H1 (cell line): ENCODE measurements around the gene AKAP7. TPM values are rescaled to one million over a fixed set of nuclear protein-coding genes. Genes with fewer than 3 reads are reported as not detected.
A peak's percentile ranks its signal among the peaks of the same experiment; 100 is the strongest.
"Not testable (repeated sequence)": the region's sequence is repeated elsewhere in the genome, so short reads cannot be mapped to it uniquely, and the experiment has no call there.

Source experiments
- CTCF ChIA-PET: fragments of 300-600 bp; sonication (Branson Sonifier 250); formaldehyde crosslinking; loops from one replicate; lab custom pipeline; 2021; ENCODE audit not compliant: partially characterized antibody; lab: Charles Lee
- POLR2A ChIA-PET: fragments of 300-600 bp; sonication (Branson Sonifier 250); formaldehyde crosslinking; loops from one replicate; lab custom pipeline; 2021; ENCODE audit warnings: inconsistent platforms; ENCODE audit not compliant: partially characterized antibody; lab: Charles Lee
- DNase-seq, 2 experiments: peaks; one replicate each; pipeline versions ENCODE4 v3.0.0 to v3.0.0-alpha.2; 2010 to 2022; ENCODE audit warnings: low spot score in 2 of 2, low read depth in 1 of 2, mixed read lengths in 1 of 2
- FAIRE-seq: peaks from 2 replicates; lab custom pipeline; 2011; peaks lifted over from hg19 to GRCh38; lab: Jason Lieb, UNC
- H2AFZ ChIP-seq: 2 replicates; pipeline ENCODE4 v1.8.1; 2012; ENCODE audit warnings: low read length, inconsistent platforms
- H2AK5ac ChIP-seq: 2 replicates; pipeline ENCODE4 v1.6.1; 2013; ENCODE audit warnings: low read depth, low read length
- H2BK120ac ChIP-seq: replicated peaks from 2 replicates; pipeline ENCODE3; 2013; ENCODE audit warnings: low read depth, low read length, inconsistent platforms
- H2BK12ac ChIP-seq: 2 replicates; pipeline ENCODE4 v1.6.1; 2013; ENCODE audit warnings: low read depth, low read length
- H2BK15ac ChIP-seq: 2 replicates; pipeline ENCODE4 v1.6.1; 2013; ENCODE audit warnings: low read length
- H2BK20ac ChIP-seq: 2 replicates; pipeline ENCODE4 v1.6.1; 2013; ENCODE audit warnings: low read length
- H2BK5ac ChIP-seq: 2 replicates; pipeline ENCODE4 v1.6.1; 2013; ENCODE audit warnings: low read depth, low read length
- H3K14ac ChIP-seq: 2 replicates; pipeline ENCODE4 v1.6.1; 2013; ENCODE audit warnings: inconsistent platforms; ENCODE audit not compliant: insufficient read length
- H3K18ac ChIP-seq: 2 replicates; pipeline ENCODE4 v1.6.1; 2013; ENCODE audit warnings: low read length; ENCODE audit errors: extremely low read depth
- H3K23ac ChIP-seq: 2 replicates; pipeline ENCODE4 v1.6.1; 2013; ENCODE audit warnings: inconsistent platforms; ENCODE audit not compliant: insufficient read length
- H3K23me2 ChIP-seq: 2 replicates; pipeline ENCODE4 v1.6.1; 2013; ENCODE audit warnings: low read depth, low read length
- H3K27ac ChIP-seq: 2 replicates; pipeline ENCODE4 v1.6.1; 2011; ENCODE audit warnings: low read depth, low read length, inconsistent platforms
- H3K27me3 ChIP-seq, 4 experiments: replicated peaks in 1 of 4; 1 replicate in 1 of 4; 2 replicates in 3 of 4; pipeline versions ENCODE4 v1.6.1 to v1.8.1; 2011 to 2013; ENCODE audit warnings: low read length in 3 of 4, mild to moderate bottlenecking in 3 of 4, inconsistent platforms in 2 of 4, mixed read lengths in 2 of 4, moderate library complexity in 1 of 4; ENCODE audit not compliant: control insufficient read depth in 3 of 4, insufficient read depth in 3 of 4; ENCODE audit errors: extremely low read depth in 1 of 4
- H3K36me3 ChIP-seq, 4 experiments: 2 replicates each; pipeline versions ENCODE4 v1.6.1 to v1.8.1; 2011 to 2013; ENCODE audit warnings: mild to moderate bottlenecking in 4 of 4, low read length in 3 of 4, moderate library complexity in 2 of 4, control low read depth in 1 of 4, inconsistent platforms in 1 of 4; ENCODE audit not compliant: insufficient read depth in 4 of 4, control insufficient read depth in 2 of 4
- H3K4ac ChIP-seq: replicated peaks from 2 replicates; pipeline ENCODE3; 2013; ENCODE audit warnings: low read length, low read depth, mixed read lengths, inconsistent platforms; ENCODE audit not compliant: insufficient read length
- H3K4me1 ChIP-seq, 4 experiments: replicated peaks in 1 of 4; 1 replicate in 1 of 4; 2 replicates in 3 of 4; pipeline versions ENCODE4 v1.6.1 to v1.8.1; 2011 to 2013; ENCODE audit warnings: low read length in 3 of 4, inconsistent platforms in 2 of 4, mixed read lengths in 1 of 4; ENCODE audit not compliant: insufficient read depth in 4 of 4, control insufficient read depth in 3 of 4
- H3K4me2 ChIP-seq, 2 experiments: 2 replicates each; pipeline versions ENCODE4 v1.6.1 to v1.8.1; 2011 to 2013; ENCODE audit warnings: low read depth in 2 of 2, low read length in 2 of 2, control low read depth in 1 of 2, inconsistent platforms in 1 of 2, mild to moderate bottlenecking in 1 of 2; ENCODE audit not compliant: insufficient read depth in 1 of 2
- H3K4me3 ChIP-seq, 4 experiments: fragments of 200-600, 300-600 bp in 1 of 4; sonication (generic), shearing (Covaris generic), sonication (Bioruptor Twin) in 1 of 4; 2 replicates each; pipeline versions ENCODE4 v1.5.1 to v1.8.1; 2011 to 2016; ENCODE audit warnings: low read length in 4 of 4, low read depth in 3 of 4, control low read depth in 2 of 4, inconsistent platforms in 2 of 4, mild to moderate bottlenecking in 2 of 4, mixed read lengths in 1 of 4, moderate library complexity in 1 of 4; ENCODE audit not compliant: insufficient read depth in 2 of 4; ENCODE audit errors: extremely low read depth in 1 of 4
- H3K56ac ChIP-seq: replicated peaks from 2 replicates; pipeline ENCODE3; 2013; ENCODE audit warnings: low read depth, mild to moderate bottlenecking, mixed read lengths, low read length, inconsistent platforms; ENCODE audit not compliant: insufficient read length
- H3K79me1 ChIP-seq: 2 replicates; pipeline ENCODE4 v1.6.1; 2013; ENCODE audit warnings: low read depth, low read length, control low read depth
- H3K79me2 ChIP-seq, 2 experiments: 2 replicates each; pipeline versions ENCODE4 v1.6.1 to v1.8.1; 2012 to 2013; ENCODE audit warnings: low read length in 2 of 2, mild to moderate bottlenecking in 2 of 2, inconsistent platforms in 1 of 2; ENCODE audit not compliant: insufficient read depth in 2 of 2, control insufficient read depth in 1 of 2
- H3K9ac ChIP-seq, 4 experiments: replicated peaks in 1 of 4; 1 replicate in 1 of 4; 2 replicates in 3 of 4; pipeline versions ENCODE4 v1.6.1 to v1.8.1; 2011 to 2013; ENCODE audit warnings: low read depth in 3 of 4, low read length in 3 of 4, control low read depth in 2 of 4, mild to moderate bottlenecking in 2 of 4, moderate library complexity in 2 of 4, inconsistent platforms in 1 of 4; ENCODE audit errors: extremely low read depth in 1 of 4
- H3K9me3 ChIP-seq, 2 experiments: 2 replicates each; pipeline versions ENCODE4 v1.6.1 to v1.8.1; 2012 to 2013; ENCODE audit warnings: mild to moderate bottlenecking in 2 of 2, moderate library complexity in 2 of 2, control low read depth in 1 of 2, inconsistent platforms in 1 of 2, low read depth in 1 of 2, low read length in 1 of 2, mixed read lengths in 1 of 2; ENCODE audit not compliant: insufficient read depth in 2 of 2
- H4K20me1 ChIP-seq, 2 experiments: replicated peaks in 1 of 2; 2 replicates each; pipeline versions ENCODE3 to v1.8.1; 2011 to 2013; ENCODE audit warnings: inconsistent platforms in 2 of 2, low read length in 2 of 2, mild to moderate bottlenecking in 1 of 2; ENCODE audit not compliant: insufficient read depth in 2 of 2, control insufficient read depth in 1 of 2
- H4K5ac ChIP-seq: 2 replicates; pipeline ENCODE4 v1.6.1; 2013; ENCODE audit warnings: low read length, low read depth, mixed read lengths, inconsistent platforms; ENCODE audit not compliant: insufficient read length
- H4K8ac ChIP-seq: 2 replicates; pipeline ENCODE4 v1.8.0; 2013; ENCODE audit warnings: mild to moderate bottlenecking, moderate library complexity, low read length, inconsistent platforms; ENCODE audit not compliant: insufficient read depth; ENCODE audit errors: extremely low read depth
- H4K91ac ChIP-seq: replicated peaks from 2 replicates; pipeline ENCODE3; 2013; ENCODE audit warnings: low read length, mixed read lengths, inconsistent platforms; ENCODE audit not compliant: insufficient read length
- WGBS, 2 experiments: shearing (Covaris generic) in 1 of 2; methylation state at CpG; one replicate each; pipeline versions ENCODE4 v1.1.6 to v1.1.7; 2013 to 2015; ENCODE audit warnings: low lambda C conversion rate in 2 of 2, mixed read lengths in 2 of 2, inconsistent platforms in 1 of 2, low coverage in 1 of 2, missing lambda C conversion rate in 1 of 2; ENCODE audit not compliant: insufficient replicate concordance in 2 of 2, insufficient coverage in 1 of 2, insufficient read length in 1 of 2; ENCODE audit errors: extremely low coverage in 1 of 2, missing lambda C conversion rate in 1 of 2; 5-methylcytosine and 5-hydroxymethylcytosine counted together
- polyA plus RNA-seq, 7 experiments: library from polyadenylated mRNA; depleted of rRNA in 3 of 7; stranded (reverse) in 5 of 7; unstranded in 2 of 7; fragments of >200 nt in 5 of 7; fragments of 200-250 nt in 2 of 7; gene quantifications; 1 replicate in 5 of 7; 2 replicates in 1 of 7; 4 replicates in 1 of 7; pipeline versions ENCODE4 v1.2.1 to v1.2.3, GENCODE V29; 2011 to 2013; ENCODE audit warnings: missing spikeins in 2 of 7, mixed read lengths in 2 of 7
- total RNA-seq: library from RNA; stranded (reverse); fragmentation: NEBNext Ultra II Directional; extraction: Animal tissue kit (Norgen Biotek cat#: 25700); gene quantifications from 2 replicates; pipeline ENCODE4 v1.2.1, GENCODE V29; 2021

Gene AKAP7
- total and polyA plus RNA-seq, 2 of the 8 experiments (the other 6 are each of a cell fraction or from before 2014, with no cell fraction given) = 4.7 to 16.9 TPM

- H2BK12ac ChIP-seq, H3K4me2 ChIP-seq, H3K27me3 ChIP-seq, H3K18ac ChIP-seq, H2AK5ac ChIP-seq, H3K79me1 ChIP-seq, H4K91ac ChIP-seq, H3K56ac ChIP-seq, H2BK15ac ChIP-seq, H3K23ac ChIP-seq, H3K9me3 ChIP-seq, H2BK120ac ChIP-seq, H3K4ac ChIP-seq, H3K23me2 ChIP-seq, H4K8ac ChIP-seq, H4K5ac ChIP-seq, H4K20me1 ChIP-seq, H3K36me3 ChIP-seq, H3K14ac ChIP-seq, FAIRE-seq, H2BK5ac ChIP-seq, H2BK20ac ChIP-seq, H3K4me1 ChIP-seq, H2AFZ ChIP-seq, H3K27ac ChIP-seq, POLR2A ChIA-PET, H3K4me3 ChIP-seq, H3K9ac ChIP-seq, H3K79me2 ChIP-seq, CTCF ChIA-PET: not testable (repeated sequence)
- 10% methylated on average over 4 of the region's 5 CpGs; no CpG with 5 or more reads in 1 of the 2 experiments for WGBS, 2 experiments
- peak; percentile 51 to 62 for DNase-seq
These were observed 193.5 kb downstream of the AKAP7 start for GRCh38 chr6:131328727-131329126.
